ENCODE results near the gene MITD1. TPM values are rescaled to one million over a fixed set of nuclear protein-coding genes. Genes with fewer than 3 reads are reported as not detected.

The MITD1 gene
- total and polyA plus RNA-seq, 2 of the 8 experiments (the other 6 are each of a cell fraction or from before 2014, with no cell fraction given): 15.2 to 31.7 TPM

DNA sequence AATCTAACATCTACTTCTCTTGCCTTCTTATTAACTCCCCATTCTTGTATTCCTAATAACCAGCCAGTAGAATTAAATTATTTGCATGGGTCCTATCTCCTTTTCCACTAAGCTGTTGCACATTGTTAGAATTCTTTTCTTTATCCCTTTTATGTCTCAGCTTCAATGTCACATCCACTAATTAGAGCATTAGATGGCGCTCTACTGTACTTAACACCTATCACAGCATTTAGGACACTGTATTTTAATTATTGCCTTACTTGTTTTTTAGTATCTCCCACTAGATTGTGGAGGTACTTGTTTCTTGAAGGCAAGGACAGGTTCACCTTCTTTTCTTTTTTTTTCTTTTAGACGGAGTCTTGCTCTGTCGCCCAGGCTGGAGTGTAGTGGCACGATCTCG is 22.3 kb downstream of the MITD1 start:
- Histone ChIP-seq H3K4ac (replicated peaks; ENCODE audit: insufficient read length, low read depth, low read length) (no peak overlapping the region), H4K20me1 (replicated peaks in 1 of 2; ENCODE audit: control insufficient read depth in 1 of 2, insufficient read depth in 2 of 2, low read length in 2 of 2) (no peaks in the 10 kb centered on the region), H3K4me2 (ENCODE audit: insufficient read depth in 1 of 2, low read depth in 2 of 2, low read length in 2 of 2) (no peak overlapping the region), H2BK5ac (ENCODE audit: low read depth, low read length) (no peak overlapping the region), H2AK5ac (ENCODE audit: low read depth, low read length) (no peak overlapping the region), H2BK15ac (ENCODE audit: low read length) (no peak overlapping the region), H3K23ac (ENCODE audit: insufficient read length) (no peak overlapping the region), H3K4me3 (ENCODE audit: extremely low read depth in 1 of 4, insufficient read depth in 2 of 4, low read depth in 3 of 4, low read length in 4 of 4) (no peak overlapping the region), H3K79me2 (ENCODE audit: control insufficient read depth in 1 of 2, insufficient read depth in 2 of 2, low read length in 2 of 2) (peaks cover 0 to 7% of the 10 kb centered on the region in 2 experiments; a peak in 2 of 4 replicates), H3K9ac (replicated peaks in 1 of 4; ENCODE audit: extremely low read depth in 1 of 4, low read depth in 3 of 4, low read length in 3 of 4) (no peak overlapping the region), H3K27ac (ENCODE audit: low read depth, low read length) (no peak overlapping the region), H4K8ac (ENCODE audit: extremely low read depth, insufficient read depth, low read length) (no peak overlapping the region), H3K9me3 (ENCODE audit: insufficient read depth in 2 of 2, low read depth in 1 of 2, low read length in 1 of 2) (no peaks in the 10 kb centered on the region), H3K56ac (replicated peaks; ENCODE audit: insufficient read length, low read depth, low read length) (no peak overlapping the region), H3K18ac (ENCODE audit: extremely low read depth, low read length) (no peak overlapping the region), H2AFZ (ENCODE audit: low read length) (no peak overlapping the region), H2BK12ac (ENCODE audit: low read depth, low read length) (no peak overlapping the region), H2BK20ac (ENCODE audit: low read length) (no peak overlapping the region), H4K91ac (replicated peaks; ENCODE audit: insufficient read length, low read length) (no peak overlapping the region), H3K79me1 (ENCODE audit: low read depth, low read length) (no peaks in the 10 kb centered on the region), H3K36me3 (ENCODE audit: control insufficient read depth in 2 of 4, insufficient read depth in 4 of 4, low read length in 3 of 4) (peaks cover 0 to 14% (median 2%) of the 10 kb centered on the region in 4 experiments; a peak in 3 of 8 replicates), H4K5ac (ENCODE audit: insufficient read length, low read depth, low read length) (no peak overlapping the region), H3K4me1 (replicated peaks in 1 of 4; ENCODE audit: control insufficient read depth in 3 of 4, insufficient read depth in 4 of 4, low read length in 3 of 4) (peaks cover 0 to 8% (median 3%) of the 10 kb centered on the region in 4 experiments; a peak in 2 of 7 replicates), H3K14ac (ENCODE audit: insufficient read length) (no peak overlapping the region), H3K23me2 (ENCODE audit: low read depth, low read length) (peaks cover 11% of the 10 kb centered on the region), H2BK120ac (replicated peaks; ENCODE audit: low read depth, low read length) (no peak overlapping the region), H3K27me3 (replicated peaks in 1 of 4; ENCODE audit: control insufficient read depth in 3 of 4, extremely low read depth in 1 of 4, insufficient read depth in 3 of 4, low read length in 3 of 4) (no peaks in the 10 kb centered on the region)
- ChIA-PET CTCF (ENCODE audit: partially characterized antibody) (interaction anchor here (0.7 to 3.1 kb wide), 7 partner anchors 9 to 23 kb away, joined by 3 to 11 read pairs (median 3); partner anchors contain the start of genes MITD1 and MRPL30), POLR2A (ENCODE audit: partially characterized antibody) (interaction anchor here (0.7 to 1.8 kb wide), 4 partner anchors 9 to 38 kb away, joined by 3 to 9 read pairs (median 4); partner anchors contain the start of gene MRPL30)
- 79% methylated on average over 3 of the region's 5 CpGs; no CpG with 5 or more reads in 1 of the 2 experiments for WGBS, 2 experiments (ENCODE audit: extremely low coverage in 1 of 2, insufficient coverage in 1 of 2, insufficient read length in 1 of 2, insufficient replicate concordance in 2 of 2, low coverage in 1 of 2, low lambda C conversion rate in 2 of 2, missing lambda C conversion rate in 1 of 2)
- FAIRE-seq (no peak), DNase-seq (ENCODE audit: low read depth in 1 of 2, low spot score in 2 of 2) (no peak)
- no peak for TF ChIP-seq POU5F1 (IDR thresholded peaks at IDR 0.05; ENCODE audit: low read depth, low read length)
- TF ChIP-seq, protein P1, sequence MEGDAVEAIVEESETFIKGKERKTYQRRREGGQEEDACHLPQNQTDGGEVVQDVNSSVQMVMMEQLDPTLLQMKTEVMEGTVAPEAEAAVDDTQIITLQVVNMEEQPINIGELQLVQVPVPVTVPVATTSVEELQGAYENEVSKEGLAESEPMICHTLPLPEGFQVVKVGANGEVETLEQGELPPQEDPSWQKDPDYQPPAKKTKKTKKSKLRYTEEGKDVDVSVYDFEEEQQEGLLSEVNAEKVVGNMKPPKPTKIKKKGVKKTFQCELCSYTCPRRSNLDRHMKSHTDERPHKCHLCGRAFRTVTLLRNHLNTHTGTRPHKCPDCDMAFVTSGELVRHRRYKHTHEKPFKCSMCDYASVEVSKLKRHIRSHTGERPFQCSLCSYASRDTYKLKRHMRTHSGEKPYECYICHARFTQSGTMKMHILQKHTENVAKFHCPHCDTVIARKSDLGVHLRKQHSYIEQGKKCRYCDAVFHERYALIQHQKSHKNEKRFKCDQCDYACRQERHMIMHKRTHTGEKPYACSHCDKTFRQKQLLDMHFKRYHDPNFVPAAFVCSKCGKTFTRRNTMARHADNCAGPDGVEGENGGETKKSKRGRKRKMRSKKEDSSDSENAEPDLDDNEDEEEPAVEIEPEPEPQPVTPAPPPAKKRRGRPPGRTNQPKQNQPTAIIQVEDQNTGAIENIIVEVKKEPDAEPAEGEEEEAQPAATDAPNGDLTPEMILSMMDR (IDR thresholded peaks at IDR 0.05; ENCODE audit: control extremely low read depth in 1 of 3, insufficient read depth in 1 of 3, low read depth in 1 of 3, low read length in 3 of 3): peak in 1 of 3 experiments; percentile 27; a peak in 2 of 4 replicates
